ENCODE measurements around the gene TIMP4.

DNA sequence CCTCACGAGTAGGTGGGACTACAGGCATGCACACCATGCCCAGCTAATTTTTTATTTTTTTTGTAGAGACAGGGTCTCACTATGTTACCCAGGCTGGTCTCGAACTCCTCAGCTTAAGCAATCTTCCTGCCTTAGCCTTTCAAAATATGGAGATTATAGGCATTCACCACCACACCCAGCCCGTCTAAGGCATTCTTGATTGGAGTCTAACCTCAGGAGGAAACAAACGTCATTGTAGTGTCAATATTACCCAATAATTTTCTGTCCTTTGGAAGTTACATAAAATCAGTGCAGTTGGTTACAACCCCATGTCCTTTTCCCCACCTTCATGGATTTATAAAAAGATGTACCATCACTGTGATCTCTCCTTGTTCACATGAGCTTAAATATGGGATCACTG is 41.8 kb downstream of the TIMP4 start:
- TF ChIP-seq TAF1 (IDR thresholded peaks at IDR 0.05; ENCODE audit: borderline replicate concordance, low read depth, low read length) (no peak), POLR2A (IDR thresholded peaks at IDR 0.05; ENCODE audit: low read depth, low read length) (no peak), POLR2AphosphoS5 (IDR thresholded peaks at IDR 0.05; ENCODE audit: low read depth, low read length) (no peak)

Data from GM12892 (cell line).